SJCRH30 (cell line): ENCODE data around the gene CXCL10. TPM values are rescaled to one million over a fixed set of nuclear protein-coding genes. Genes with fewer than 3 reads are reported as not detected.
"Not testable (repeated sequence)": the region's sequence is repeated elsewhere in the genome, so short reads cannot be mapped to it uniquely, and the experiment has no call there.

Source experiments
- DNase-seq, 2 experiments: peaks; one replicate each; pipeline ENCODE4 v3.0.0-alpha.2; 2015 to 2020
- H3K27ac ChIP-seq: fragments of 250-450 bp; sonication (Bioruptor Pico); 2 replicates; pipeline ENCODE4 v1.5.1; 2020; ENCODE audit warnings: mild to moderate bottlenecking, moderate library complexity
- H3K27me3 ChIP-seq: fragments of 250-450 bp; sonication (Bioruptor Pico); 2 replicates; pipeline ENCODE4 v1.5.1; 2020; ENCODE audit warnings: mild to moderate bottlenecking, moderate library complexity
- H3K36me3 ChIP-seq: fragments of 250-450 bp; sonication (Bioruptor Pico); 2 replicates; pipeline ENCODE4 v1.5.1; 2020; ENCODE audit warnings: mild to moderate bottlenecking, moderate library complexity
- H3K4me1 ChIP-seq: fragments of 250-450 bp; sonication (Bioruptor Pico); 2 replicates; pipeline ENCODE4 v1.5.1; 2020; ENCODE audit warnings: mild to moderate bottlenecking, moderate library complexity
- H3K4me3 ChIP-seq: fragments of 250-450 bp; sonication (Bioruptor Pico); 2 replicates; pipeline ENCODE4 v1.5.1; 2020; ENCODE audit warnings: mild to moderate bottlenecking, moderate library complexity
- H3K9me3 ChIP-seq: fragments of 250-450 bp; sonication (Bioruptor Pico); replicated peaks from 2 replicates; pipeline ENCODE4 v1.5.1; 2020; ENCODE audit warnings: mild to moderate bottlenecking, moderate library complexity
- total RNA-seq: library from RNA; depleted of rRNA; stranded (reverse); fragments of >200 nt; shearing (Covaris generic); gene quantifications from 2 replicates; pipeline ENCODE4 v1.2.3, GENCODE V29; 2014

Gene CXCL10
- total RNA-seq, 1 experiment from 2014 or later: not detected

DNA sequence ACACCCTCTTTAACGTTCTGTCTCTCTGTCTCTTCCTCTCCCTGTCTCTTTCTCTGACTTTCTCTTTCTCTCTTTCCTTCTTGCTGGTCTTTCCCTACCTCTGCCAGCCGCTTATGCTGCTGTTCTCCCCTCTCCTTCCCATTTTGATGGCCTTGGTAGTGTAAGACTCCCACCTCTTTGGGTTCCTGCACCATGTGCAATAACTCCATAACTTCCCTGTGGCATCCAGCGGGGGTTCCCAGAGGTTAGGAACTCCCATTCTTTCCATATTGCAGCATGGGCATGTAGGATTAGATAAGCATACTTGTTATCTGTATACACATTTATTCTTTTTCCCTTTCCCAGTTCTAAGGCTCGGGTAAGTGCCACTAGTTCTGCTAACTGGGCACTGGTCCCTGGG, 21.4 kb upstream of the CXCL10 start:
- not testable (repeated sequence) for H3K9me3 ChIP-seq, H3K27me3 ChIP-seq, H3K27ac ChIP-seq, H3K4me1 ChIP-seq, DNase-seq, H3K36me3 ChIP-seq, H3K4me3 ChIP-seq

DNA sequence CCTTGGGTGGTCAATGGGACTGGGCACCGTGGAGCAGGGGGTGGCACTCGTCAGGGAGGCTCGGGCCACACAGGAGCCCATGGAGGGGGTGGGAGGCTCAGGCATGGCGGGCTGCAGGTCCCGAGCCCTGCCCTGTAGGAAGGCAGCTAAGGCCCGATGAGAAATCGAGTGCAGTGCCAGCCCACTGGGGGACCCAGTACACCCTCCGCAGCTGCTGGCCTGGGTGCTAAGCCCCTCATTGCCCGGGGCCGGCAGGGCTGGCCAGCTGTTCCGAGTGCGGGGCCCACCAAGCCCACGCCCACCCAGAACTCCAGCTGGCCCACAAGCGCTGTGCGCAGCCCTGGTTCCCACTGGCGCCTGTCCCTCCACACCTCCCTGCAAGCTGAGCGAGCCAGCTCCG, 20.0 kb upstream of the CXCL10 start:
- not testable (repeated sequence) for H3K9me3 ChIP-seq, H3K4me1 ChIP-seq, H3K27me3 ChIP-seq, DNase-seq, H3K27ac ChIP-seq, H3K4me3 ChIP-seq, H3K36me3 ChIP-seq

GRCh38 chr4:76042241-76042998, 19.1 kb upstream of the CXCL10 start:
- not testable (repeated sequence) for H3K36me3 ChIP-seq, H3K4me1 ChIP-seq, H3K27me3 ChIP-seq, H3K9me3 ChIP-seq, H3K4me3 ChIP-seq, H3K27ac ChIP-seq, DNase-seq

DNA sequence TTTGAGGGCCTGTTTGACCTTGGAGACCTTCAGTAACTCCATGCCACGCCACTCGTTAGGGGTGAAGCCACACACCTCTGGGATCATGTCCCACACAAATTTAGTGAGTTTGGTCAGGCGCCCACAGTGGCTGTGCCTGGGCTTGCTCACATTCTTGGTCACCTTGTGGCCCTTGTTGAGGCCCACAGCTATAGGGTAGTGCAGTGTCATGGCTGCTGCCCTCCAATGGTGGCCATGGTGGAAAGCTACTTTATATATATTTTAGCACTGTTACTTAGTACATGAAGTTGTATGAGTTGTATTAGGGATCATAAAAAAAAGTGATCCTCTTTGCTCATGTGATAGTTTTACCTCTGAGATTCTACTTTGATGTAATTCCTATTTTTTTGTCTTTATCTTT, 13.6 kb upstream of the CXCL10 start:
- H3K27ac ChIP-seq: no peak overlapping the region
- H3K4me1 ChIP-seq: no peaks in the 10 kb centered on the region
- no peaks in the 10 kb centered on the region for H3K9me3 ChIP-seq
- no peaks in the 10 kb centered on the region for H3K36me3 ChIP-seq
- DNase-seq: no peak
- H3K27me3 ChIP-seq: no peaks in the 10 kb centered on the region
- no peak overlapping the region for H3K4me3 ChIP-seq

GRCh38 chr4:76035799-76036380, 12.6 kb upstream of the CXCL10 start, which contains the start of gene CXCL11:
Gene CXCL11 (minus strand): TSS chr4:76036070. CDS start chr4:76035987, 83 bp downstream.
- H3K27me3 ChIP-seq: 0 out of 2 replicates have a peak, but pooled peaks cover 1% of the 10 kb centered on the region
- H3K4me1 ChIP-seq: no peaks in the 10 kb centered on the region
- no peak for DNase-seq
- H3K36me3 ChIP-seq: no peaks in the 10 kb centered on the region
- no peak within 1 kb of the TSS for H3K4me3 ChIP-seq
- H3K9me3 ChIP-seq: no peaks in the 10 kb centered on the region
- no peak within 1 kb of the TSS for H3K27ac ChIP-seq

- DNase-seq: no peak
- Histone ChIP-seq H3K4me1 (no peaks in the 10 kb centered on the region), H3K27me3 (0 out of 2 replicates have a peak, but pooled peaks cover 3% of the 10 kb centered on the region), H3K36me3 (no peaks in the 10 kb centered on the region), H3K4me3 (no peak overlapping the region), H3K9me3 (no peaks in the 10 kb centered on the region), H3K27ac (no peak overlapping the region)
Measured at GRCh38 chr4:76035141-76035540, 11.8 kb upstream of the CXCL10 start.

- DNase-seq: no peak
- Histone ChIP-seq H3K9me3 (no peaks in the 10 kb centered on the region), H3K27ac (no peak overlapping the region), H3K36me3 (no peaks in the 10 kb centered on the region), H3K4me1 (no peaks in the 10 kb centered on the region), H3K27me3 (0 out of 2 replicates have a peak, but pooled peaks cover 3% of the 10 kb centered on the region), H3K4me3 (no peak overlapping the region)
Measured at GRCh38 chr4:76029300-76029699, 6.0 kb upstream of the CXCL10 start.

- Histone ChIP-seq H3K27me3 (0 out of 2 replicates have a peak, but pooled peaks cover 3% of the 10 kb centered on the region), H3K4me3 (peak overlapping the region; percentile 37), H3K27ac (no peak overlapping the region), H3K36me3 (no peaks in the 10 kb centered on the region), H3K9me3 (no peaks in the 10 kb centered on the region), H3K4me1 (no peaks in the 10 kb centered on the region)
- DNase-seq: peak in 1 of 2 experiments; percentile 28
Measured at GRCh38 chr4:76028350-76028765, 5.1 kb upstream of the CXCL10 start.

GRCh38 chr4:76024065-76024464, 768 bp upstream of the CXCL10 start:
- Histone ChIP-seq H3K4me3 (no peak overlapping the region), H3K4me1 (no peaks in the 10 kb centered on the region), H3K9me3 (no peaks in the 10 kb centered on the region), H3K27ac (no peak overlapping the region), H3K36me3 (no peaks in the 10 kb centered on the region), H3K27me3 (no peaks in the 10 kb centered on the region)
- DNase-seq: no peak

DNA sequence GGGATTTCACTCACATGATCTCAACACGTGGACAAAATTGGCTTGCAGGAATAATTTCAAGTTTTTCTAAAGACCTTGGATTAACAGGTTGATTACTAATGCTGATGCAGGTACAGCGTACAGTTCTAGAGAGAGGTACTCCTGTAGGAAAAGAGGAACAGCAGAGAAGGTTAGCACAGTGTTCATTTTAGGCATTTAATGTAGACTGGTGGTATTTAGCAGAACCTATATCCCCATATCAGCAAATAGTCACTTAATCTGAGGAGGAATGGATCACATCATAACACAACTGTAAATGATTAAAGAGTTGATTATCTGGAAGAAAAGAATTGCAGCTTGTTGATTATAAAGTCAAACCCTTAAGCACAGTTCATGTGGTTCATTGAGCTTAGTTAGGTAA, 620 bp downstream of the CXCL10 start:
- no peak for DNase-seq
- Histone ChIP-seq H3K27me3 (no peaks in the 10 kb centered on the region), H3K4me3 (no peak overlapping the region), H3K27ac (no peak overlapping the region), H3K4me1 (no peaks in the 10 kb centered on the region), H3K36me3 (no peaks in the 10 kb centered on the region), H3K9me3 (no peaks in the 10 kb centered on the region)

GRCh38 chr4:76022031-76022430, 1.3 kb downstream of the CXCL10 start:
- no peak overlapping the region for H3K27ac ChIP-seq
- no peak for DNase-seq
- no peaks in the 10 kb centered on the region for H3K4me1 ChIP-seq
- H3K4me3 ChIP-seq: no peak overlapping the region
- H3K36me3 ChIP-seq: no peaks in the 10 kb centered on the region
- no peaks in the 10 kb centered on the region for H3K9me3 ChIP-seq
- H3K27me3 ChIP-seq: no peaks in the 10 kb centered on the region

- H3K9me3 ChIP-seq: no peaks in the 10 kb centered on the region
- H3K27me3 ChIP-seq: no peaks in the 10 kb centered on the region
- no peak overlapping the region for H3K27ac ChIP-seq
- no peaks in the 10 kb centered on the region for H3K36me3 ChIP-seq
- DNase-seq: no peak
- H3K4me3 ChIP-seq: no peak overlapping the region
- H3K4me1 ChIP-seq: peaks cover 5% of the 10 kb centered on the region; the same call in 1 of the 2 replicates
Measured at GRCh38 chr4:76017056-76017686, 6.1 kb downstream of the CXCL10 start.

GRCh38 chr4:76016393-76016792, 6.9 kb downstream of the CXCL10 start:
- peaks cover 11% of the 10 kb centered on the region; the same call in 1 of the 2 replicates for H3K4me1 ChIP-seq
- no peak overlapping the region for H3K27ac ChIP-seq
- H3K36me3 ChIP-seq: no peaks in the 10 kb centered on the region
- H3K4me3 ChIP-seq: no peak overlapping the region
- no peak for DNase-seq
- H3K9me3 ChIP-seq: no peaks in the 10 kb centered on the region
- H3K27me3 ChIP-seq: no peaks in the 10 kb centered on the region

DNA sequence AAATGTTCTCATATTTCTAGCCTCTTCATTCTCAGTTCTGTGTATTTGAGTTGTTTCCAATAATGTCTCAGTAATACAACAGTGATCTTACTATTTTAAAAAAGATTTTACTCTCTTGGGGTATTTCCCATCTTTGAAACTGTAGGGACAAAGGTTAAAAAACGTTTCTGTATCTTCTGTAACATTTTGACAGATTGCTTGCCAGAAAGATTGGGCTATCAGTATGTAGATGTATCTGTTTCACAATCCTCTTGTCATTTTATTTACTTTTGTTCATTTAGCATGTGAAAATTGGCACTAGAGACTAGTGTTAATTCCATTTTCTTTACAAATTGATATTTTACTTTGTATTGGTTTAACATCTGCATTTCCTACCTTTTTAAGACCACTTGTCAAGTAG, 9.8 kb downstream of the CXCL10 start:
- no peak for DNase-seq
- H3K27ac ChIP-seq: no peak overlapping the region
- H3K4me1 ChIP-seq: peaks cover 13% of the 10 kb centered on the region; the same call in 1 of the 2 replicates
- H3K27me3 ChIP-seq: no peaks in the 10 kb centered on the region
- no peak overlapping the region for H3K4me3 ChIP-seq
- H3K36me3 ChIP-seq: no peaks in the 10 kb centered on the region
- H3K9me3 ChIP-seq: no peaks in the 10 kb centered on the region

- Histone ChIP-seq H3K4me3 (peak overlapping the region; percentile 48), H3K27ac (peak overlapping the region; percentile 44), H3K9me3 (no peaks in the 10 kb centered on the region), H3K4me1 (peaks cover 13% of the 10 kb centered on the region; the same call in 1 of the 2 replicates), H3K36me3 (no peaks in the 10 kb centered on the region), H3K27me3 (0 out of 2 replicates have a peak, but pooled peaks cover 3% of the 10 kb centered on the region)
- DNase-seq: no peak
Measured at GRCh38 chr4:76012388-76012801, 10.9 kb downstream of the CXCL10 start.
